Natural killer cell (primary cell): ENCODE results near the gene METTL5. TPM values are rescaled to one million over a fixed set of nuclear protein-coding genes. Genes with fewer than 3 reads are reported as not detected.
A peak's percentile ranks its signal among the peaks of the same experiment; 100 is the strongest.
"Not testable (repeated sequence)": the region's sequence is repeated elsewhere in the genome, so short reads cannot be mapped to it uniquely, and the experiment has no call there.

ENCODE experiments used
- ATAC-seq, 3 donors: fragments of 150-1000 bp in 2 of 3; fragments of 200-7000 bp in 1 of 3; cut with Tn5 transposase; 1 replicate in 1 of 3; 2 replicates in 2 of 3; pipeline ENCODE4 v1.10.0; 2021; ENCODE audit warnings: mild to moderate bottlenecking in 2 of 3, moderate library complexity in 2 of 3
- DNase-seq, 2 donors: peaks; one replicate each; pipeline versions ENCODE4 v3.0.0 to v3.0.0-alpha.2; 2013 to 2021; ENCODE audit warnings: mixed read lengths in 1 of 2
- H3K27ac ChIP-seq: one replicate; pipeline ENCODE4 v1.5.1; 2013; ENCODE audit warnings: mild to moderate bottlenecking, low read length
- H3K27me3 ChIP-seq: one replicate; pipeline ENCODE4 v1.6.1; 2013; ENCODE audit warnings: low read length; ENCODE audit not compliant: control insufficient read depth, insufficient read depth
- H3K36me3 ChIP-seq: one replicate; pipeline ENCODE4 v1.6.1; 2013; ENCODE audit warnings: low read length; ENCODE audit not compliant: control insufficient read depth, insufficient read depth
- H3K4me1 ChIP-seq: one replicate; pipeline ENCODE4 v1.6.1; 2013; ENCODE audit warnings: low read length; ENCODE audit not compliant: control insufficient read depth, insufficient read depth
- H3K4me3 ChIP-seq: one replicate; pipeline ENCODE4 v1.5.1; 2013; ENCODE audit warnings: low read length
- H3K9me3 ChIP-seq: one replicate; pipeline ENCODE4 v1.6.1; 2013; ENCODE audit warnings: low read length; ENCODE audit not compliant: control insufficient read depth, insufficient read depth
- H3K27ac Mint-ChIP-seq, 2 donors: one replicate each; pipeline ENCODE4 v1.8.0; 2022; ENCODE audit warnings: mild to moderate bottlenecking in 2 of 2, mixed read lengths in 2 of 2, moderate library complexity in 1 of 2
- H3K27me3 Mint-ChIP-seq, 2 donors: one replicate each; pipeline ENCODE4 v1.8.0; 2022; ENCODE audit warnings: low read depth in 2 of 2, mixed read lengths in 2 of 2
- H3K36me3 Mint-ChIP-seq: one replicate; pipeline ENCODE4 v1.8.0; 2022; ENCODE audit warnings: mixed read lengths
- H3K4me1 Mint-ChIP-seq, 2 donors: one replicate each; pipeline ENCODE4 v1.8.0; 2022; ENCODE audit warnings: mixed read lengths in 2 of 2
- H3K4me3 Mint-ChIP-seq: one replicate; pipeline ENCODE4 v1.8.0; 2022; ENCODE audit warnings: mild to moderate bottlenecking, moderate library complexity, mixed read lengths
- H3K9me3 Mint-ChIP-seq, 2 donors: one replicate each; pipeline ENCODE4 v1.8.0; 2022; ENCODE audit warnings: mixed read lengths in 2 of 2
- CTCF ChIP-seq: fragments of 200-600 bp; IDR thresholded peaks from one replicate; pipeline ENCODE4 v1.8.0; 2022; ENCODE audit warnings: antibody characterized with exemption
- WGBS: methylation state at CpG from one replicate; pipeline ENCODE4 v1.1.7; 2013; ENCODE audit warnings: missing lambda C conversion rate; ENCODE audit not compliant: insufficient coverage; 5-methylcytosine and 5-hydroxymethylcytosine counted together
- intact Hi-C: fragments of 100-400 bp; cut with micrococcal nuclease; formaldehyde crosslinking; loops from one replicate; pipeline ENCODE4 v1.14.2; 2022
- total RNA-seq, 4 donors: library from RNA; stranded (reverse); fragments of 120-200 nt in 1 of 4; gene quantifications; one replicate each; pipeline versions ENCODE4 v1.2.3 to v1.2.4, GENCODE V29; 2013 to 2022

Gene METTL5
- 10 to 100 TPM; 14.7 to 28.2 (median 21.3) TPM for total RNA-seq
- 35.9 TPM for total RNA-seq (2013)

DNA sequence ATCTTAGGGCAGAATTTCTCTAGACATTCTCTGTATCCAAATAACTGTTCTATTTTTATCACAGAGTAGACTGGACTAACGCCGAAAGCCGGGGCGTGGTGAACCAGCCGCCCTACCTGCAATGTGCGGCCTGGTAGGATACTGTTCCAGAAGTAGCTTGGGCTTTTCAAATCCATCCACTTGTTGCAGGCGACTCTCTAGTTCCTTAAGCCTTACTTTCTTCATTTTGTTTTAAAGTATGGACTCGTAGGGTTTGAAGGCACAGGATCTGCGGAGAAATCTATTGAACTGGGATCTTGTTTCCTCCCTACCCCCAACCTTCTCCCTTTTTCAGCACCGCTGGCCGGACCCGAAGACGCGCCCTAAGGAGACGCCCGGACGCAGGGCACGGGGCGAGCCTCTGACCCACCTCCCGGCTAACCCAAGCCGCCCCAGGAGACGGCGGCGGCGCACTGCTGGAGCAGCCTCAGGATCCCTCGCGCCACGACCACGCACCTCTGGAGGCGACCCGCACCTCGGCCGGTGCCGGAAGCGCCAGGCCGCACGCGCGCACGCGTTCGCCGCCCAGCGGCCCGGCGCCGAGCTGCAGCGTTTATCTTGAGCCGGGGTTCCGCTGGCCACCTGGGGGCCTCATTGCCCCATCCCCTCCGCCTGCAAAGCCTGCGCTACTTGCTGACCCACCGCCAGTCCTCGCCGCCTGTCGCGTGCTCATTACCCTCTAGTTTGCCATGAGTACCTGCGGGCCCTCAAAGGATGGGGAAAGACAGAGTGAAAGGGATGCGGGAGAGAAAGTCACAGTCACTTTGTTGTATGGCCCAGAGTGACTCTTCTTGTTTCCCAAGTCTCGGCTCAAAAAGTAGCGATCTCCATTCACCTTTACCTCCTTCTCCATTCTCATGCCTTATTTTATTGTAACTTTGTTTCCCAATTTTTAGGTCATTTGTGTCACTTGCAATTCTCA lies at the start of gene METTL5:
Gene METTL5, minus strand, starts transcription at position 533 of the 961 bp plus-strand sequence. Its CDS starts 308 bp downstream, at position 225.
- H3K27ac Mint-ChIP-seq = peak within 1 kb of the TSS; percentile 77 to 87
- ATAC-seq (peak; percentile 71 to 84 (median 75)), DNase-seq (peak; percentile 78 to 89)
- peaks cover 62 to 65% of the 10 kb centered on the region in 2 donors for H3K4me1 Mint-ChIP-seq
- H3K9me3 ChIP-seq = no peaks in the 10 kb centered on the region
- H3K36me3 ChIP-seq = peaks cover 5% of the 10 kb centered on the region
- H3K27me3 ChIP-seq = no peaks in the 10 kb centered on the region
- intact Hi-C loops = loop anchor here (2.0 to 10.0 kb wide), 3 partner anchors 26 to 240 kb away; partner anchors contain the start of genes CFAP210, PHOSPHO2, PPIG and SSB
- H3K4me3 Mint-ChIP-seq = peak within 1 kb of the TSS; percentile 94
- H3K9me3 Mint-ChIP-seq = no peaks in the 10 kb centered on the region
- H3K27me3 Mint-ChIP-seq = no peaks in the 10 kb centered on the region
- 2% methylated on average over 59 of the region's 61 CpGs for WGBS
- H3K4me1 ChIP-seq = peaks cover 28% of the 10 kb centered on the region
- H3K4me3 ChIP-seq = peak within 1 kb of the TSS; percentile 90
- no peaks in the 10 kb centered on the region for H3K36me3 Mint-ChIP-seq
- TF ChIP-seq CTCF = peak; percentile 94
- peak within 1 kb of the TSS; percentile 63 for H3K27ac ChIP-seq

DNA sequence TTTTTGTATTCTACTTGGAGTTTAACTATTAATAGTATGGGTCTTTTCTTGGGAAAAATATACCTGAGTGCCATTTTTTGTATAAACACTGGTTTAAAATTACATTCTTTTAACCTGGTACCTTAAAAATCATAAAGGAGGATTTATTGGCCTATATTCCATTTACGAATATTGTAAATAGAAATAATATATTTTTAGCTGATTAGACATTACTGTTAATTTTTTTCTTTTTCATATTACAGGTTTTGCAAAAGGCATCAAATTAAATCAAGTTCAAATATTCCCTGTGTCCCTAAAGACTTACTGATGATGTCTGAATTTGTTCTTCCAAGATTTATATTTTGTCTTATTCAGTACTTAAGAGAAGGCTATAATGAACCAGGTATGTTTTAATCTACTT lies 47.3 kb upstream of the METTL5 start:
- no peak for ATAC-seq
- H3K27me3 ChIP-seq = no peaks in the 10 kb centered on the region
- no peak overlapping the region for H3K27ac ChIP-seq
- no peak overlapping the region for H3K4me3 ChIP-seq
- no peak overlapping the region for H3K27ac Mint-ChIP-seq
- intact Hi-C loops = no loop called here
- H3K27me3 Mint-ChIP-seq = no peaks in the 10 kb centered on the region
- peaks cover 2% of the 10 kb centered on the region for H3K36me3 ChIP-seq
- TF ChIP-seq CTCF = no peak
- H3K4me1 ChIP-seq = no peaks in the 10 kb centered on the region
- peaks cover 6 to 13% of the 10 kb centered on the region in 2 donors for H3K4me1 Mint-ChIP-seq
- no CpG with 5 or more reads among the region's 1 CpG for WGBS
- no peaks in the 10 kb centered on the region for H3K9me3 Mint-ChIP-seq
- DNase-seq = no peak
- H3K36me3 Mint-ChIP-seq = no peaks in the 10 kb centered on the region
- H3K9me3 ChIP-seq = no peaks in the 10 kb centered on the region
- no peak overlapping the region for H3K4me3 Mint-ChIP-seq

DNA sequence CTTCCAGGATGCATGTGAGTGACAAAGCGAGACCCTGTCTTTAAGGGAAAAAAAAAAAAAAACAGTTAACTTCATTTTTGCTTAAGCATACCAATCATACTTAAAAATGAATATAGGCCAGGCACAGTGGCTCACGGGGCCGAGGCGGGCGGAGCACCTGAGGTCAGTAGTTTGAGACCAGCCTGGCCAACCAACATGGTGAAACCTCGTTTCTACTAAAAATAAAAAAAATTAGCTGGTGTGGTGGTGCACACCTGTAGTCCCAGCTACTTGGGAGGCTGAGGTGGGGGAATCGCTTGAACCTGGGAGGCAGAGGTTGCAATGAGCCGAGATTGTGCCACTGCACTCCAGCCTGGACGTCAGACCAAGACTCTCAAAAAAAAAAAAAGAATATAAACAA lies 46.7 kb upstream of the METTL5 start:
- H3K27ac ChIP-seq, DNase-seq, H3K27me3 Mint-ChIP-seq, H3K27me3 ChIP-seq, H3K4me3 ChIP-seq, H3K36me3 Mint-ChIP-seq, ATAC-seq, H3K9me3 Mint-ChIP-seq, intact Hi-C loops, H3K36me3 ChIP-seq, H3K4me3 Mint-ChIP-seq, H3K27ac Mint-ChIP-seq, H3K4me1 ChIP-seq, H3K9me3 ChIP-seq: not testable (repeated sequence)
- peaks cover 6 to 13% of the 10 kb centered on the region in 2 donors for H3K4me1 Mint-ChIP-seq
- WGBS = 88% methylated on average over 6 of the region's 9 CpGs

- Histone ChIP-seq H3K27ac (no peak overlapping the region), H3K4me1 (no peaks in the 10 kb centered on the region), H3K4me3 (no peak overlapping the region), H3K27me3 (no peaks in the 10 kb centered on the region), H3K36me3 (no peaks in the 10 kb centered on the region), H3K9me3 (no peaks in the 10 kb centered on the region)
- WGBS = 93% methylated on average over 4 of the region's 7 CpGs
- intact Hi-C loops = no loop called here
- H3K27ac Mint-ChIP-seq = no peak overlapping the region
- H3K4me1 Mint-ChIP-seq = peaks cover 16 to 19% of the 10 kb centered on the region in 2 donors
- H3K27me3 Mint-ChIP-seq = no peaks in the 10 kb centered on the region
- H3K4me3 Mint-ChIP-seq = no peak overlapping the region
- ATAC-seq (no peak), DNase-seq (no peak)
- no peak for TF ChIP-seq CTCF
- no peaks in the 10 kb centered on the region for H3K36me3 Mint-ChIP-seq
- no peaks in the 10 kb centered on the region for H3K9me3 Mint-ChIP-seq
These were observed 44.2 kb upstream of the METTL5 start for GRCh38 chr2:169868951-169869350.
